HG03060 (cell line): ENCODE data around the gene ROR1.

Source experiments
- ATAC-seq: cut with Tn5 transposase; IDR thresholded peaks from one replicate; pipeline ENCODE4 v1.9.1; 2021; ENCODE audit warnings: low read depth, moderate number of reproducible peaks; ENCODE audit not compliant: unreplicated experiment

Gene ROR1

GRCh38 chr1:63847308-63847910, 73.6 kb downstream of the ROR1 start:
- no peak for ATAC-seq

GRCh38 chr1:63848733-63849132, 74.9 kb downstream of the ROR1 start:
- no peak for ATAC-seq

GRCh38 chr1:63849149-63849548, 75.3 kb downstream of the ROR1 start:
- ATAC-seq: no peak

GRCh38 chr1:63854091-63854490, 80.3 kb downstream of the ROR1 start:
- ATAC-seq: no peak

- no peak for ATAC-seq
These were observed 82.1 kb downstream of the ROR1 start for GRCh38 chr1:63855942-63856341.

GRCh38 chr1:63856924-63857323, 83.1 kb downstream of the ROR1 start:
- ATAC-seq: no peak

GRCh38 chr1:63857478-63857877, 83.7 kb downstream of the ROR1 start:
- no peak for ATAC-seq

- ATAC-seq: no peak
These were observed 84.3 kb downstream of the ROR1 start for GRCh38 chr1:63858153-63858552.

- no peak for ATAC-seq
These were observed 85.9 kb downstream of the ROR1 start for GRCh38 chr1:63859480-63860275.

- ATAC-seq: no peak
These were observed 87.4 kb downstream of the ROR1 start for GRCh38 chr1:63861052-63861691.

GRCh38 chr1:63863145-63863544, 89.3 kb downstream of the ROR1 start:
- ATAC-seq: no peak

GRCh38 chr1:63864224-63864641, 90.4 kb downstream of the ROR1 start:
- no peak for ATAC-seq

- ATAC-seq: no peak
These were observed 91.7 kb downstream of the ROR1 start for GRCh38 chr1:63865561-63865960.

- ATAC-seq: no peak
These were observed 92.3 kb downstream of the ROR1 start for GRCh38 chr1:63866084-63866483.

GRCh38 chr1:63867429-63868176, 93.8 kb downstream of the ROR1 start:
- no peak for ATAC-seq

- ATAC-seq: no peak
These were observed 94.5 kb downstream of the ROR1 start for GRCh38 chr1:63868268-63868781.

- no peak for ATAC-seq
These were observed 96.3 kb downstream of the ROR1 start for GRCh38 chr1:63870152-63870551.

GRCh38 chr1:63871463-63871862, 97.6 kb downstream of the ROR1 start:
- ATAC-seq: no peak

- no peak for ATAC-seq
These were observed 99.9 kb downstream of the ROR1 start for GRCh38 chr1:63873751-63874150.

- ATAC-seq: no peak
These were observed 100.6 kb downstream of the ROR1 start for GRCh38 chr1:63874278-63874880.
